Heart right ventricle (tissue), 16 donors: Measurements from ENCODE around the gene CPNE4. TPM values are rescaled to one million over a fixed set of nuclear protein-coding genes. Genes with fewer than 3 reads are reported as not detected.

Experiments
- ATAC-seq, 8 donors: fragments of 200-7000 bp; cut with Tn5 transposase; one replicate each; pipeline ENCODE4 v1.9.1; 2020; ENCODE audit warnings: mild to moderate bottlenecking in 8 of 8, moderate library complexity in 8 of 8, moderate number of reproducible peaks in 1 of 8
- DNase-seq, 2 donors: peaks; one replicate each; pipeline ENCODE4 v3.0.0-alpha.2; 2020
- H3K27ac ChIP-seq, 10 donors: fragments of 200-600 bp; sonication (generic) in 2 of 10; one replicate each; pipeline versions ENCODE4 v1.5.0 to v1.8.0; 2020 to 2022; ENCODE audit warnings: mild to moderate bottlenecking in 3 of 10
- H3K27me3 ChIP-seq, 7 donors: fragments of 200-600 bp; one replicate each; pipeline ENCODE4 v1.8.0; 2021 to 2022; ENCODE audit warnings: mild to moderate bottlenecking in 2 of 7
- H3K36me3 ChIP-seq, 9 donors: fragments of 200-600 bp; sonication (generic) in 1 of 9; one replicate each; pipeline versions ENCODE4 v1.5.0 to v1.8.0; 2020 to 2022; ENCODE audit warnings: mild to moderate bottlenecking in 2 of 9
- H3K4me1 ChIP-seq, 9 donors: fragments of 200-600 bp; sonication (generic) in 1 of 9; one replicate each; pipeline versions ENCODE4 v1.5.0 to v1.8.0; 2020 to 2022; ENCODE audit warnings: mild to moderate bottlenecking in 4 of 9
- H3K4me3 ChIP-seq, 10 donors: fragments of 200-600 bp; sonication (generic) in 2 of 10; one replicate each; pipeline versions ENCODE4 v1.5.0 to v1.8.0; 2020 to 2022; ENCODE audit warnings: mild to moderate bottlenecking in 7 of 10, moderate library complexity in 2 of 10
- H3K9me3 ChIP-seq, 11 donors: fragments of 200-600 bp in 10 of 11; sonication (generic) in 2 of 11; one replicate each; pipeline versions ENCODE4 v1.5.0 to v1.8.0; 2013 to 2022; ENCODE audit warnings: mild to moderate bottlenecking in 2 of 11, control low read depth in 1 of 11, moderate library complexity in 1 of 11
- WGBS, 2 donors: extraction: QIAGEN DNeasy Blood & Tissue Kit; methylation state at CpG; one replicate each; pipeline ENCODE4 v1.1.7; 2013; ENCODE audit warnings: inconsistent platforms in 1 of 2; 5-methylcytosine and 5-hydroxymethylcytosine counted together
- intact Hi-C, 10 donors: fragments of 100-400 bp; cut with DNase I; formaldehyde crosslinking; loops; one replicate each; pipeline versions ENCODE4 v1.11.1 to v1.14.2; 2022
- polyA plus RNA-seq, 2 donors: library from polyadenylated mRNA; stranded (reverse); fragments of 200-250 nt; gene quantifications; one replicate each; pipeline ENCODE4 v1.2.3, GENCODE V29; 2013
- total RNA-seq, 10 donors: library from RNA; stranded (reverse); fragmentation: NEBNext Ultra II Directional in 3 of 10; extraction: Animal tissue kit (Norgen Biotek cat#: 25700) in 3 of 10; gene quantifications; one replicate each; pipeline versions ENCODE4 v1.2.1 to v1.2.4, GENCODE V29; 2021 to 2023
- TF ChIP-seq, protein P1 (sequence below), 9 donors: fragments of 200-600 bp; sonication (generic) in 2 of 9; IDR thresholded peaks; one replicate each; pipeline versions ENCODE4 v1.5.0 to v1.8.0; 2021 to 2022; ENCODE audit warnings: antibody characterized with exemption in 9 of 9, mild to moderate bottlenecking in 5 of 9, moderate library complexity in 1 of 9
- donor health status: Arrhythmogenic right ventricular cardiomyopathy.
- donor health status: ischemic (EF 13 %, LVEDD 7.1; RV severe dilation, severe dysfunction).
- donor health status: healthy with polysubstance abuse.
- donor health status: DM: no; HTN: yes; CAD: no.
- donor health status: DM: no; HTN: no; CAD: no.
- donor health status: ischemic (EF 25% LVEDD 6.9; RV normal size, moderate dysfunction).
- donor health status: ischemic (EF 25% LVEDD 5.7; RV mildly dilated, moderate dysfunction).
- donor health status: healthy.
- donor health status: DM: yes; HTN: yes; CAD: no.
- donor health status: Ischemic cardiomyopathy.
- donor health status: ischemic (EF 35%, LVEDD 5.7; RV mildly dilated, moderate dysfunction).
- donor health status: nonischemic (EF 11% LVEDD 7.7; RV severe dilation, severe dysfunction).
- donor health status: DM: yes; HTN: yes; CAD: no.
- donor health status: PGD.
- donor health status: ischemic (EF 29% LVEDD 5.4; RV normal size, mild dysfunction).
- donor health status: nonischemic (EF 23%, LVEDD 6.1; RV moderate dilation, normal function).

The CPNE4 gene
- total and polyA plus RNA-seq, 12 donors: 1.5 to 116 (median 24.8) TPM

DNA sequence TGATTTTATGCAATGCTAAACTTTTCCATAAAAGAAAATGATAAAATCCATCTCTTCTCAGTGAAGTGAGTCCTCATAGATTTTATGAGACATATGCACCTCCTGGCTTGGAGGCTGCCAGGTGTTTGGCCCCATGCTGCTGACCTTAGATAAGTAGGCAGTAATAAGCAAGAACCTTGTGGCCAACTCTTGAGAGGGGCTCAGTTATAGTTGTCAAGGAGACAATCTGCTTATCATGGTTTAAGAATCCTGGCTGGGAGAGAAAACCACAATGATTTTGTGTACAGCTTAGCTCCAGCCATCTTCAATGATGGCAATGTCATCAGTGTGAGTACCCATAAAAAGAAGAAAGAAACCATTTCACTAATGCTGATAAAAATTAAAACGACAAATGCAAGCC lies 252.1 kb downstream of the CPNE4 start:
- H3K4me1 ChIP-seq: no peaks in the 10 kb centered on the region
- no peak overlapping the region for H3K4me3 ChIP-seq
- intact Hi-C loops: no loop called here
- no peak overlapping the region for H3K27ac ChIP-seq
- no peaks in the 10 kb centered on the region for H3K27me3 ChIP-seq
- ATAC-seq (no peak), DNase-seq (no peak)
- peaks cover 0 to 25% (median 0%) of the 10 kb centered on the region in 11 donors for H3K9me3 ChIP-seq
- H3K36me3 ChIP-seq: no peaks in the 10 kb centered on the region
- TF ChIP-seq, protein P1, sequence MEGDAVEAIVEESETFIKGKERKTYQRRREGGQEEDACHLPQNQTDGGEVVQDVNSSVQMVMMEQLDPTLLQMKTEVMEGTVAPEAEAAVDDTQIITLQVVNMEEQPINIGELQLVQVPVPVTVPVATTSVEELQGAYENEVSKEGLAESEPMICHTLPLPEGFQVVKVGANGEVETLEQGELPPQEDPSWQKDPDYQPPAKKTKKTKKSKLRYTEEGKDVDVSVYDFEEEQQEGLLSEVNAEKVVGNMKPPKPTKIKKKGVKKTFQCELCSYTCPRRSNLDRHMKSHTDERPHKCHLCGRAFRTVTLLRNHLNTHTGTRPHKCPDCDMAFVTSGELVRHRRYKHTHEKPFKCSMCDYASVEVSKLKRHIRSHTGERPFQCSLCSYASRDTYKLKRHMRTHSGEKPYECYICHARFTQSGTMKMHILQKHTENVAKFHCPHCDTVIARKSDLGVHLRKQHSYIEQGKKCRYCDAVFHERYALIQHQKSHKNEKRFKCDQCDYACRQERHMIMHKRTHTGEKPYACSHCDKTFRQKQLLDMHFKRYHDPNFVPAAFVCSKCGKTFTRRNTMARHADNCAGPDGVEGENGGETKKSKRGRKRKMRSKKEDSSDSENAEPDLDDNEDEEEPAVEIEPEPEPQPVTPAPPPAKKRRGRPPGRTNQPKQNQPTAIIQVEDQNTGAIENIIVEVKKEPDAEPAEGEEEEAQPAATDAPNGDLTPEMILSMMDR (IDR thresholded peaks at IDR 0.05): no peak
- WGBS, 2 donors: 70 to 71% methylated on average over 1 of the region's 1 CpG

DNA sequence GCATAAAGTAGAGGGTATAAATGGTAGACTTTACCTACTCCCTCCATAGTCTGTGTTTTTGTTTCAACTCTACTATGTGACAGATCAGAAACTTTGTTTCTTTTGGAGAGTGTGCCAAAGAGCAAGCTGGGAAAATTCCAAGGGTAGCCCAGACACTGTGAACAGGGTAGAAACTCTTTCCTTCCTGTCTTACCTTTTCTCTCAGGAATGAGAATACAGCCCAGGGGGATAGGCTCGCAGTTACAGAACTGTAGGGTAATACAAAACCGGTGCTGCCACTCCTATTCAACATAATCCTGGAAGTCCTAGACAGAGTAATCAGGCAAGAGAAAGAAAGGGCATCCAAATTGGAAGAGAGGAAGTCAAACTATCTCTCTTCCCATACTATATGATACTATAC lies 256.3 kb downstream of the CPNE4 start:
- DNase-seq (no peak), ATAC-seq (no peak)
- no peak overlapping the region for H3K4me3 ChIP-seq
- peaks cover 0 to 18% (median 0%) of the 10 kb centered on the region in 11 donors for H3K9me3 ChIP-seq
- 76 to 81% methylated on average over 2 of the region's 2 CpGs for WGBS, 2 donors
- intact Hi-C loops: no loop called here
- no peaks in the 10 kb centered on the region for H3K4me1 ChIP-seq
- H3K36me3 ChIP-seq: no peaks in the 10 kb centered on the region
- no peaks in the 10 kb centered on the region for H3K27me3 ChIP-seq
- H3K27ac ChIP-seq: no peak overlapping the region
- TF ChIP-seq, protein P1 (IDR thresholded peaks at IDR 0.05): no peak

DNA sequence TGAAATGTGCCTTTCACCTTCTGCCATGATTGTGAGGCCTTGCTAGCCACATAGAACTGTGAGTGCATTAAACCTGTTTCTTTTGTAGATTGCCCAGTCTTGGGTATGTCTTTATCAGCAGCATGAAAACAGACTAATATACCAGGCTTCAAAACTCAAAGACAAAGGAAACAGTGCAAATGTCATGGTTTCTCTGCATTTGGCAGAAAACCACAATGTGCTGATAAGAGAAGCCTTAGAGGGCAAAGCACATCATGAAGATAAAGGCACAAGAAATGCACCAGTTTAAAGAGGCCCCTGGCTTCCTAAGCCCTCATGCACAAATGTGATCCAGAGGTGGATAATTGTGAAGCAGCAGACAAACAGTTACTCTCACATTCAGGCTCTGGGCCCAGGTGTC lies 259.2 kb downstream of the CPNE4 start:
- intact Hi-C loops: no loop called here
- Histone ChIP-seq H3K4me3 (no peak overlapping the region), H3K27ac (no peak overlapping the region), H3K9me3 (peaks cover 0 to 18% (median 0%) of the 10 kb centered on the region in 11 donors), H3K36me3 (no peaks in the 10 kb centered on the region), H3K4me1 (no peaks in the 10 kb centered on the region), H3K27me3 (no peaks in the 10 kb centered on the region)
- TF ChIP-seq, protein P1 (IDR thresholded peaks at IDR 0.05): no peak
- ATAC-seq (no peak), DNase-seq (no peak)

DNA sequence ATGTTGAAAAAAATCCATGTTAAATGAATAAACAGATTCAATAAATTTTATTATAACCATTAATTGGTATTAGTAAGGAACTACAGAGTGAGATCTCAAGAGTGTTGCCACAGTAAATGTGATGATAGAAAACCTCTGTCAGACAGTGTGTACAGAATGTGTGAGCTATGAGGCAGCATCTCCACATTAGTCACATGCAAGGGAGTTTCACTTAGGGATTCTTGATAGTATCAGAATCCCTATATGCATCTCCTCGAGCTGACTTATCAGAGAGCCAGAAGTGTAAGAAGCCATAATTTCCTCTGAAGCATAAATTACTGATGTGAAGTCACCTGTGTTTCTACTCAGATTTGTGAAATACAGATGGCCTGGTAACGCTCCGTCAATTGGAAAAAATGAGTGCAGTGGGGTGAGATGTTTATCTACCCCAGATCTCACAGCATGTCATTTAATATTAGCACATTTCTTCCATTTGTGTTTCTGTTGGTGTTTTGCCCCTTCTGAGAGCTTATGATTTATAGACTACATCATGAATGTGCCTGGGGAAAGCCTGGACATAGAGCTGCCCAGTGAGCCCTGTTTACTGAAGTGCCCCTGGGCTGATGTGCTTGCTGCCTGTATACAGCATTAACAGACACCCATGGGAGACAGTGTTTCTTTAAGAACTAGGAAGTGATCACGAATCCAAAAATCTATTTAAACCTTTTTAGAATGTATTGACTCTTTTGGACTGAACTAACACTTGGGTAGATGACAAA lies 262.4 kb downstream of the CPNE4 start:
- TF ChIP-seq, protein P1 (IDR thresholded peaks at IDR 0.05): no peak
- WGBS, 2 donors: 63 to 78% methylated on average over 4 of the region's 4 CpGs

More for the DNA sequence above, 262.4 kb downstream of the CPNE4 start:
- no peaks in the 10 kb centered on the region for H3K36me3 ChIP-seq
- no peaks in the 10 kb centered on the region for H3K9me3 ChIP-seq
- no peaks in the 10 kb centered on the region for H3K4me1 ChIP-seq
- intact Hi-C loops: no loop called here
- no peaks in the 10 kb centered on the region for H3K27me3 ChIP-seq
- no peak overlapping the region for H3K4me3 ChIP-seq
- H3K27ac ChIP-seq: no peak overlapping the region
- DNase-seq: no peak
- no peak for ATAC-seq
